OCI-LY3 (cell line): Measurements from ENCODE around the gene MYB.

ENCODE experiments used
- EZH2phosphoT487 ChIP-seq: fragments of 200-600 bp; shearing (Covaris generic); IDR thresholded peaks from 2 replicates; pipeline ENCODE4 v1.6.1; 2018; ENCODE audit warnings: antibody characterized with exemption, mixed run types, low read depth
- TF ChIP-seq, protein P1 (sequence below): fragments of 200-600, 300-600 bp; sonication (generic); IDR thresholded peaks from 2 replicates; pipeline ENCODE4 v1.5.1; 2014; ENCODE audit warnings: antibody characterized with exemption, low read length, low read depth

DNA sequence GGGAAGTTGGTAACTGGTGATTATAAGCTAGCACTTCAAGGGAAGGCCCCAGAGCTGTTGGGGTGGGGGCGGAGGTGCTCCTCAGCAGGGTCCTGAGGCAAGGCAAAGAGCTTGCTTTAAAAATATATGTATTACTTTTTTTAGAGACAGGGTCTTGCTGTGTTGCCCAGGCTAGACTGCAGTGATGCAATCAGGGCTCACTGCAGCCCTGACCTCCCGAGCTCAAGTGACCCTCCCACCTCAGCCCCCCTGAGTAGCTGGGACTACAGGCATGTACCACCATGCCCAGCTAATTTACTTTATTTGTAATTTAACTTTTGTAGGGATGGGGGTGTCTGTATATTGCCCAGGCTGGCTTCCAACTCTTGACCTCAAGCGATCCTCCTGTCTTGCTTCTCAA is 87.2 kb downstream of the MYB start:
- TF ChIP-seq, protein P1, sequence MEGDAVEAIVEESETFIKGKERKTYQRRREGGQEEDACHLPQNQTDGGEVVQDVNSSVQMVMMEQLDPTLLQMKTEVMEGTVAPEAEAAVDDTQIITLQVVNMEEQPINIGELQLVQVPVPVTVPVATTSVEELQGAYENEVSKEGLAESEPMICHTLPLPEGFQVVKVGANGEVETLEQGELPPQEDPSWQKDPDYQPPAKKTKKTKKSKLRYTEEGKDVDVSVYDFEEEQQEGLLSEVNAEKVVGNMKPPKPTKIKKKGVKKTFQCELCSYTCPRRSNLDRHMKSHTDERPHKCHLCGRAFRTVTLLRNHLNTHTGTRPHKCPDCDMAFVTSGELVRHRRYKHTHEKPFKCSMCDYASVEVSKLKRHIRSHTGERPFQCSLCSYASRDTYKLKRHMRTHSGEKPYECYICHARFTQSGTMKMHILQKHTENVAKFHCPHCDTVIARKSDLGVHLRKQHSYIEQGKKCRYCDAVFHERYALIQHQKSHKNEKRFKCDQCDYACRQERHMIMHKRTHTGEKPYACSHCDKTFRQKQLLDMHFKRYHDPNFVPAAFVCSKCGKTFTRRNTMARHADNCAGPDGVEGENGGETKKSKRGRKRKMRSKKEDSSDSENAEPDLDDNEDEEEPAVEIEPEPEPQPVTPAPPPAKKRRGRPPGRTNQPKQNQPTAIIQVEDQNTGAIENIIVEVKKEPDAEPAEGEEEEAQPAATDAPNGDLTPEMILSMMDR = no peak
- TF ChIP-seq EZH2phosphoT487 = no peak
